ENCODE data around the gene SRRM2. TPM values are rescaled to one million over a fixed set of nuclear protein-coding genes. Genes with fewer than 3 reads are reported as not detected.

The SRRM2 gene
- total RNA-seq, 1 donor from 2014 or later, result 699 TPM

DNA sequence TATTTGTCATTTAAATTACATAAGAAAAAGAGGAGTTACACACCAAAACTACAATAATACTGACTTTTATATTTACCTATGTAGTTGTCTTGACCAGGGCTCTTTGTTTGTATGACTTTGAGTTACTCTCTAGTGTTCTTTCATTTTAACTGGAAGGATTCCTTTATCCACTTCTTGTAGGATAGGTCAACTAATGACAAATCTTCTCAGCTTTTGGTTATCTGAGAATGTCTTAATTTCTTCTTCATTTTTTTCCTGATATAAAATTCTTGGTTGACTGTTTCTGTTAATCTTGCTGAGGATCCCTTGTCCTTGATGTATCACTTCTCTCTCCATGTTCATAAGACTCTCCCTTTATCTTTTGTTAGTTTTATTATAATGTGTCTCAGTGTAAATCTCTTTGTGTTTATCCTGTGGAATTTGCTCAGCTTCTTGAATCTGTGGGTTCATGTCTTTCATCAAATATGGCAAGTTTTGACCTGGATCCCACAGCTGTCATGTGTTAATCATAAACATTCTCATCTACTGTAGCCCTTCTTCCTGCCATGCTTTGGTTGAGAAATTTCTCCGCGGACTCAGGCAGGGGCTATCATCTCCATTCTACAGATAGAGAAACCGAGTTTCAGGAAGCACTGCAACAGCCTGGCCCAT lies 51.2 kb downstream of the SRRM2 start:
- TF ChIP-seq, protein P1, sequence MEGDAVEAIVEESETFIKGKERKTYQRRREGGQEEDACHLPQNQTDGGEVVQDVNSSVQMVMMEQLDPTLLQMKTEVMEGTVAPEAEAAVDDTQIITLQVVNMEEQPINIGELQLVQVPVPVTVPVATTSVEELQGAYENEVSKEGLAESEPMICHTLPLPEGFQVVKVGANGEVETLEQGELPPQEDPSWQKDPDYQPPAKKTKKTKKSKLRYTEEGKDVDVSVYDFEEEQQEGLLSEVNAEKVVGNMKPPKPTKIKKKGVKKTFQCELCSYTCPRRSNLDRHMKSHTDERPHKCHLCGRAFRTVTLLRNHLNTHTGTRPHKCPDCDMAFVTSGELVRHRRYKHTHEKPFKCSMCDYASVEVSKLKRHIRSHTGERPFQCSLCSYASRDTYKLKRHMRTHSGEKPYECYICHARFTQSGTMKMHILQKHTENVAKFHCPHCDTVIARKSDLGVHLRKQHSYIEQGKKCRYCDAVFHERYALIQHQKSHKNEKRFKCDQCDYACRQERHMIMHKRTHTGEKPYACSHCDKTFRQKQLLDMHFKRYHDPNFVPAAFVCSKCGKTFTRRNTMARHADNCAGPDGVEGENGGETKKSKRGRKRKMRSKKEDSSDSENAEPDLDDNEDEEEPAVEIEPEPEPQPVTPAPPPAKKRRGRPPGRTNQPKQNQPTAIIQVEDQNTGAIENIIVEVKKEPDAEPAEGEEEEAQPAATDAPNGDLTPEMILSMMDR (IDR thresholded peaks at IDR 0.05; ENCODE audit: partially characterized antibody, unreplicated experiment), result no peak
- Mint-ChIP-seq H3K4me3 (ENCODE audit: unreplicated experiment) (no peak overlapping the region), H3K27ac (ENCODE audit: unreplicated experiment) (no peak overlapping the region), H3K9me3 (ENCODE audit: unreplicated experiment) (peaks cover 8% of the 10 kb centered on the region), H3K27me3 (ENCODE audit: unreplicated experiment) (peaks cover 5% of the 10 kb centered on the region), H3K4me1 (ENCODE audit: low read depth, unreplicated experiment) (no peaks in the 10 kb centered on the region), H3K36me3 (ENCODE audit: unreplicated experiment) (peaks cover 12% of the 10 kb centered on the region)
- DNase-seq, result no peak

- no peak overlapping the region for H3K4me3 Mint-ChIP-seq (ENCODE audit: unreplicated experiment)
- peaks cover 3% of the 10 kb centered on the region for H3K27me3 Mint-ChIP-seq (ENCODE audit: unreplicated experiment)
- H3K9me3 Mint-ChIP-seq (ENCODE audit: unreplicated experiment), result peaks cover 12% of the 10 kb centered on the region
- peaks cover 17% of the 10 kb centered on the region for H3K36me3 Mint-ChIP-seq (ENCODE audit: unreplicated experiment)
- DNase-seq, result no peak
- H3K27ac Mint-ChIP-seq (ENCODE audit: unreplicated experiment), result no peak overlapping the region
- TF ChIP-seq, protein P1 (IDR thresholded peaks at IDR 0.05; ENCODE audit: partially characterized antibody, unreplicated experiment), result no peak
- no peaks in the 10 kb centered on the region for H3K4me1 Mint-ChIP-seq (ENCODE audit: low read depth, unreplicated experiment)
These were observed 52.3 kb downstream of the SRRM2 start for GRCh38 chr16:2804728-2805127.

DNA sequence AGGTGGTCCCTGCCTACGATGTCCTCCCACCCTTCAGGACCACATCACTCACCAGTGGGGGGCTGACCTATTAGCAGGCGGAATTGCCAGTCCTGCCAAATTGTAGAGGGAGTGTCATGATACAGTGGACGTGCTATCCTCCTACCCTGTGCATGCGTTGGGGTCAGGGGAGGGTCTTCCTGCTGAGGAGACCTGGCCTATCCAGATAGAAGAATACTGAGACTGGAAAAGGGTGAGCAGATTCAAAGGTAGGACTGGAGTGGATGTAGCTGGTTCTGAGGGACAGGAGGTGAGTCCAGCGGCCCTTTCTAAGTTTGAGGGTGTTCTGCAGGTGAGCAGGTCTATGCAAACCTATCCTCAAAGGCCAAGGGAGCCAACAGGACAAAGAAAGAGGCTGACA lies 53.8 kb downstream of the SRRM2 start:
- Mint-ChIP-seq H3K4me1 (ENCODE audit: low read depth, unreplicated experiment) (no peaks in the 10 kb centered on the region), H3K9me3 (ENCODE audit: unreplicated experiment) (peaks cover 13% of the 10 kb centered on the region), H3K4me3 (ENCODE audit: unreplicated experiment) (no peak overlapping the region), H3K36me3 (ENCODE audit: unreplicated experiment) (peaks cover 17% of the 10 kb centered on the region), H3K27me3 (ENCODE audit: unreplicated experiment) (peaks cover 3% of the 10 kb centered on the region), H3K27ac (ENCODE audit: unreplicated experiment) (no peak overlapping the region)
- no peak for DNase-seq
- TF ChIP-seq, protein P1 (IDR thresholded peaks at IDR 0.05; ENCODE audit: partially characterized antibody, unreplicated experiment), result no peak

- Mint-ChIP-seq H3K27ac (ENCODE audit: unreplicated experiment) (no peak overlapping the region), H3K4me3 (ENCODE audit: unreplicated experiment) (no peak overlapping the region), H3K4me1 (ENCODE audit: low read depth, unreplicated experiment) (no peaks in the 10 kb centered on the region), H3K27me3 (ENCODE audit: unreplicated experiment) (peaks cover 6% of the 10 kb centered on the region), H3K36me3 (ENCODE audit: unreplicated experiment) (peaks cover 14% of the 10 kb centered on the region), H3K9me3 (ENCODE audit: unreplicated experiment) (peaks cover 11% of the 10 kb centered on the region)
- DNase-seq, result no peak
- TF ChIP-seq, protein P1 (IDR thresholded peaks at IDR 0.05; ENCODE audit: partially characterized antibody, unreplicated experiment), result no peak
These were observed 55.7 kb downstream of the SRRM2 start for GRCh38 chr16:2808181-2808580.

GRCh38 chr16:2809149-2809760 lies 56.8 kb downstream of the SRRM2 start:
- no peak for DNase-seq
- Mint-ChIP-seq H3K36me3 (ENCODE audit: unreplicated experiment) (peaks cover 12% of the 10 kb centered on the region), H3K27me3 (ENCODE audit: unreplicated experiment) (peaks cover 5% of the 10 kb centered on the region), H3K4me1 (ENCODE audit: low read depth, unreplicated experiment) (no peaks in the 10 kb centered on the region), H3K9me3 (ENCODE audit: unreplicated experiment) (peaks cover 11% of the 10 kb centered on the region), H3K27ac (ENCODE audit: unreplicated experiment) (no peak overlapping the region), H3K4me3 (ENCODE audit: unreplicated experiment) (no peak overlapping the region)
- TF ChIP-seq, protein P1 (IDR thresholded peaks at IDR 0.05; ENCODE audit: partially characterized antibody, unreplicated experiment), result no peak

All from glutamatergic neuron (in vitro differentiated cells).